Nephron (organoid): ENCODE results near the gene APOBEC3H.

Experiments
- H3K27ac Mint-ChIP-seq, 3 experiments: 2 replicates each; pipeline ENCODE4 v1.8.0; 2020; ENCODE audit warnings: mixed read lengths in 3 of 3, mild to moderate bottlenecking in 2 of 3, moderate library complexity in 1 of 3
- H3K27me3 Mint-ChIP-seq: 2 replicates; pipeline ENCODE4 v1.8.0; 2021; ENCODE audit warnings: low read depth, mild to moderate bottlenecking, moderate library complexity, mixed read lengths
- H3K36me3 Mint-ChIP-seq: 2 replicates; pipeline ENCODE4 v1.8.0; 2020; ENCODE audit warnings: low read depth, mixed read lengths
- H3K4me1 Mint-ChIP-seq: 2 replicates; pipeline ENCODE4 v1.8.0; 2020; ENCODE audit warnings: mixed read lengths
- H3K4me3 Mint-ChIP-seq, 3 experiments: 2 replicates each; pipeline ENCODE4 v1.8.0; 2020; ENCODE audit warnings: mild to moderate bottlenecking in 3 of 3, mixed read lengths in 3 of 3, moderate library complexity in 2 of 3
- H3K9me3 Mint-ChIP-seq: 2 replicates; pipeline ENCODE4 v1.8.0; 2020; ENCODE audit warnings: mixed read lengths
- CTCF ChIP-seq, 3 experiments: fragments of 200-600 bp; sonication (generic); IDR thresholded peaks; one replicate each; pipeline ENCODE4 v1.5.0; 2021; ENCODE audit warnings: antibody characterized with exemption in 3 of 3; ENCODE audit not compliant: unreplicated experiment in 3 of 3

APOBEC3H gene

GRCh38 chr22:39109361-39109760 lies 12.3 kb downstream of the APOBEC3H start:
- H3K27me3 Mint-ChIP-seq = peaks cover 15% of the 10 kb centered on the region
- no peak overlapping the region for H3K4me3 Mint-ChIP-seq
- no peak for TF ChIP-seq CTCF (IDR thresholded peaks at IDR 0.05; ENCODE audit: unreplicated experiment in 3 of 3)
- no peaks in the 10 kb centered on the region for H3K36me3 Mint-ChIP-seq
- no peaks in the 10 kb centered on the region for H3K9me3 Mint-ChIP-seq
- H3K27ac Mint-ChIP-seq = no peak overlapping the region
- peaks cover 9% of the 10 kb centered on the region for H3K4me1 Mint-ChIP-seq

GRCh38 chr22:39110631-39111561 lies 13.9 kb downstream of the APOBEC3H start:
- H3K27me3 Mint-ChIP-seq = peaks cover 29% of the 10 kb centered on the region
- H3K4me1 Mint-ChIP-seq = peaks cover 15% of the 10 kb centered on the region
- no peak overlapping the region for H3K4me3 Mint-ChIP-seq
- H3K27ac Mint-ChIP-seq = peak overlapping the region in 2 of 3 experiments; percentile 5 to 65
- H3K36me3 Mint-ChIP-seq = no peaks in the 10 kb centered on the region
- TF ChIP-seq CTCF (IDR thresholded peaks at IDR 0.05; ENCODE audit: unreplicated experiment in 3 of 3) = no peak
- no peaks in the 10 kb centered on the region for H3K9me3 Mint-ChIP-seq

DNA sequence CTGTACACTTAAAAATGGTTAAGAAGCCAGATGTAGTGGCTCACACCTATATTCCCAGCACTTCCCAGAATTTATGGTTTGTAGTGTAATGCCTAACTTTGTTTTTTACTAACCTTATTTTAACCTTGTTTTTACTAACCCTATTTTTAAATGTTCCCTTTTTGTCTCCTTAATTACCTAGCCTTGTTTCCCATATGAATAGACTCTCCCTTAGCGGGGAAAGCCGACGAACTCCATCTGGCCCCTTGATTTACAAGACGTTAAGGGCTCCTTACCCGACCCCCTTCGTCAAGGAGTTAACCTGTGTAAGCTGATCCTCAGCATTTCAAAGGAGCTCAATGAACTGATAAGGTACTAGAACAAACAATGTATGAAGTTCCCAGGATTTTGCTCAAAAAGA lies 17.1 kb downstream of the APOBEC3H start:
- TF ChIP-seq CTCF (IDR thresholded peaks at IDR 0.05; ENCODE audit: unreplicated experiment in 3 of 3) = no peak
- H3K36me3 Mint-ChIP-seq = no peaks in the 10 kb centered on the region
- peaks cover 46% of the 10 kb centered on the region for H3K27me3 Mint-ChIP-seq
- peaks cover 15% of the 10 kb centered on the region for H3K4me1 Mint-ChIP-seq
- H3K4me3 Mint-ChIP-seq = no peak overlapping the region
- no peak overlapping the region for H3K27ac Mint-ChIP-seq
- H3K9me3 Mint-ChIP-seq = no peaks in the 10 kb centered on the region

DNA sequence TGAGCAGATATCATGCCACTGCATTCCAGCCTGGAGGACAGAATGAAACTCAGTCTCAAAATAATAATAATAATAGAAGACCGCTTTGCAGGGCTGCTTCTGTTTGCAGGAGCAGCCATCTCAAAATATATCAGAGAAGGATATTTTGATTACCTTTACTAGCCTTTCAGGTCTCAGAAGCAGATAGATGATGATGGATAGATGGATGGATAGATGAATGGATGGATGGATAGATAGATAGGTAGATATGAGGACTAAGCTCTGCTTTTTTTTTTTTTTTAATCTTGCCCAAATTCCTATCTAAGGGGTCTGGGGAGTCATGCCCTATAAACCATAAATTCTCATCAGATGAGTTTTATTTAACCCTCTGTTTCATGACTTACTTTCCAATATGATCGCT lies 18.5 kb downstream of the APOBEC3H start:
- Mint-ChIP-seq H3K9me3 (no peaks in the 10 kb centered on the region), H3K27me3 (peaks cover 42% of the 10 kb centered on the region), H3K4me3 (no peak overlapping the region), H3K4me1 (peaks cover 15% of the 10 kb centered on the region), H3K27ac (no peak overlapping the region), H3K36me3 (no peaks in the 10 kb centered on the region)
- TF ChIP-seq CTCF (IDR thresholded peaks at IDR 0.05; ENCODE audit: unreplicated experiment in 3 of 3) = no peak

GRCh38 chr22:39115977-39116621 lies 19.1 kb downstream of the APOBEC3H start:
- Mint-ChIP-seq H3K36me3 (no peaks in the 10 kb centered on the region), H3K27ac (no peak overlapping the region), H3K27me3 (peaks cover 42% of the 10 kb centered on the region), H3K4me3 (no peak overlapping the region), H3K4me1 (peaks cover 11% of the 10 kb centered on the region), H3K9me3 (no peaks in the 10 kb centered on the region)
- TF ChIP-seq CTCF (IDR thresholded peaks at IDR 0.05; ENCODE audit: unreplicated experiment in 3 of 3) = no peak
